Activated CD4-positive, alpha-beta T cell treated with anti-CD3 and anti-CD28 coated beads, Interleukin-2, amount 50 U/mL, for 24 hours (primary cell): ENCODE results near the gene TRIM44.

ENCODE experiments used
- DNase-seq, 2 donors: peaks; one replicate each; pipeline ENCODE4 v3.0.0-alpha.2; 2020; ENCODE audit warnings: low read depth in 1 of 2, low spot score in 1 of 2

The TRIM44 gene

GRCh38 chr11:35785287-35786167 is 123.0 kb downstream of the TRIM44 start:
- DNase-seq = no peak

GRCh38 chr11:35786188-35786587 is 123.6 kb downstream of the TRIM44 start:
- DNase-seq = no peak

- no peak for DNase-seq
Measured at GRCh38 chr11:35787013-35787504, 124.5 kb downstream of the TRIM44 start.

DNA sequence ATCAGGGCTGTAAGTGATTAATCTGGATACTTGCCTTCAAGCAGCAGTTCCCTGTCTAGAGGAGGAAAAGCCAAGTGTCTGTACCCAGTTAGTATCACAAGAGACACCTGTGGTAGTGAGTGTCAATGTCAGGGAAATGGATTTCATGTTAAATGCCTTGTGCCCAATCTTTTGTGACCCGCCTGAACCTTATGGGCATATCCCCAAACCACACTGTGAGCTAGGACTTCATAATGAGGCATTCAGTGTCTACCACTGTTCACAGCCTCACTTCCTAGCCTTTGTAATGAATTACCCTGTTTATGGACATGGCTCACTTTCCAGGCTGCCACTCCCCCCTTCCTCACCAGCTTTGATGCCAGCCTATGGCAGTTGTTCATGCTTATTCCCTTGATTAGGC is 125.1 kb downstream of the TRIM44 start:
- DNase-seq = no peak

GRCh38 chr11:35791088-35791958 is 128.7 kb downstream of the TRIM44 start:
- DNase-seq = no peak

GRCh38 chr11:35792148-35792845 is 129.7 kb downstream of the TRIM44 start:
- DNase-seq = no peak

- DNase-seq = no peak
Measured at GRCh38 chr11:35792846-35793192, 130.2 kb downstream of the TRIM44 start.

DNA sequence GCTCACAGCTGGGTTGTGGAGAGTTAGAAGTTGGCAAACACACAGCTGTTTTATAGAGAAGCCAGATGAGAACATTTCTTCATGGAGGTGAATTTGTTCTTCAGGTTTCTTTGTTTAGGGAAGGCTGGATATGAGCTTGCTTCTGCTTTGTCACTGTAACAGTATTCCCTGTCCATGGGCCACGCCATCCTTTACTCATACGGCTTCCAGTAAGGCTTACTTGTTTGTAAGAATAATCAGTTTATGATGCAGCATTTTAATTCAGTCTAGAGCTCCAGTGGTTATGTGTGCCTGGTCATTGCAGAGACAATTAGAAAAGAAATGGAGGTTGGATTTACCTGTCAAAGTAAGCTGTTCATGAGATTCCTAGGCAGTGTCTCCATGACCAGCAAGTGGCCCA is 131.8 kb downstream of the TRIM44 start:
- no peak for DNase-seq

DNA sequence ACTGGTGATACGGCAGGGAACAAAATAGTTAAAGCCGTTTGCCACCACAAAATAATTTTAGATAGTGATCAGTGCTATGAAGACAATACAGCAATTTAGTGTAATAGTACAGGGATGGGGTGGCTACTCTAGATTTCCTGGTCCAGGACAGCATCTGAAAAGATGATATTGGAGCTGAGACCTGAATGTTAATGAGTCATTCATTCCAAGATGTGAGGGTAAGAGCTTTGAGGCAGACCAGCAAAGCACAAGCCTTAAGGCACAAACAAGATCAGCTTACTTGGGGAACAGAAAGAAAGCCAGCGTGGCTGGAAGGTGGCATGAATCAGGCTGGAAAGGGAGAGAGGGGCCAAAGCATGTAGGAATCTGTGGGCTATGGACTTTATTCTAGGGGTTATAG is 132.3 kb downstream of the TRIM44 start:
- no peak for DNase-seq

- DNase-seq = no peak
Measured at GRCh38 chr11:35796562-35796961, 134.0 kb downstream of the TRIM44 start.

GRCh38 chr11:35798423-35798822 is 135.8 kb downstream of the TRIM44 start:
- no peak for DNase-seq

GRCh38 chr11:35798983-35799382 is 136.4 kb downstream of the TRIM44 start:
- DNase-seq = no peak

- DNase-seq = no peak
Measured at GRCh38 chr11:35799655-35800054, 137.1 kb downstream of the TRIM44 start.

- DNase-seq = no peak
Measured at GRCh38 chr11:35800970-35801953, 138.7 kb downstream of the TRIM44 start.

GRCh38 chr11:35802221-35802620 is 139.6 kb downstream of the TRIM44 start:
- no peak for DNase-seq

- no peak for DNase-seq
Measured at GRCh38 chr11:35802672-35803071, 140.1 kb downstream of the TRIM44 start.

DNA sequence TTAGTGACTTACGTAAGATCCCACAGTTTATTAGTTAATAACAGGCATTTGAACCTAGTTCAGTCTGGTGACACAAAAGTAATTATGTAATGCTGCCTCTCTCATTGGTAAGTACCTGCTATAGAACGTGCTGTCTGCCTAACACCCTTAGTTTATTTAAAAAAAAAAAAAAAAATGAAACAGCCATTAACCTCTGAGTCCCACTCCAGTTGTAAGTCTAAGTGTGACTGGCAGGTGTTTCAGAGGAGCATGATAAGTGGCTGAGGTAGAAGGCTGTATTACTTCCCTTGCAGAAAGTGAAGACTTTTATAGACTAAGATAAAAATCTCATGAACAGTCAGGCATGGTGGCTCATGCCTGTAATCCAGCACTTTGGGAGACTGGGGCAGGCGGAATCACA is 140.5 kb downstream of the TRIM44 start:
- DNase-seq = no peak

- no peak for DNase-seq
Measured at GRCh38 chr11:35804451-35805040, 142.0 kb downstream of the TRIM44 start.

DNA sequence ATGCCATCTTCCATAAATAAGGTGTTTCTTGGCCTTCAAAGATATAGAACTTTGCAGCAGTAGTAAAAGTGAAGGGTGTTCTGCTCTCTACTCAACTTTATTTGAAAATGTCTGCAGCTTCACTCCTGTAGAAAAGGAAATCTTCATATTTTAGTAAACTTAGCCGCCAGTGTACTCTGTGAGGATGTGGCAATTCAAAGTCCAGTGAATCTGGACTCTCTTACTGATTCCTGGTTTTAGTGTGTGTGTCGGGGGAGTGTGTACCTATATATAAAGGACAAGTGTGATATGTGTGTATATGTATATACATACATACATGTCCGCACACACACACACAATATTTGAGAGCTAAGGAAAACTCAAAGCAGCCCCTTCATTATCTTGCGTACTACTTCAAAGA is 147.0 kb downstream of the TRIM44 start:
- no peak for DNase-seq
